Left renal cortex interstitium (tissue), 4 donors: ENCODE results near the gene MYO1C. TPM values are rescaled to one million over a fixed set of nuclear protein-coding genes. Genes with fewer than 3 reads are reported as not detected.
"Not testable (repeated sequence)": the region's sequence is repeated elsewhere in the genome, so short reads cannot be mapped to it uniquely, and the experiment has no call there.

Experiments
- DNase-seq, 4 donors: peaks; one replicate each; pipeline ENCODE4 v3.0.0-alpha.2; 2013; ENCODE audit warnings: low read depth in 4 of 4, low spot score in 2 of 4, missing footprints in 1 of 4
- polyA plus RNA-seq, 4 donors: library from polyadenylated mRNA; unstranded; fragments of 120-200 nt; gene quantifications; one replicate each; pipeline ENCODE4 v1.2.1, GENCODE V29; 2013; ENCODE audit not compliant: insufficient read length in 4 of 4

MYO1C gene
- polyA plus RNA-seq, 4 donors = 71.1 to 88.7 (median 78.6) TPM

DNA sequence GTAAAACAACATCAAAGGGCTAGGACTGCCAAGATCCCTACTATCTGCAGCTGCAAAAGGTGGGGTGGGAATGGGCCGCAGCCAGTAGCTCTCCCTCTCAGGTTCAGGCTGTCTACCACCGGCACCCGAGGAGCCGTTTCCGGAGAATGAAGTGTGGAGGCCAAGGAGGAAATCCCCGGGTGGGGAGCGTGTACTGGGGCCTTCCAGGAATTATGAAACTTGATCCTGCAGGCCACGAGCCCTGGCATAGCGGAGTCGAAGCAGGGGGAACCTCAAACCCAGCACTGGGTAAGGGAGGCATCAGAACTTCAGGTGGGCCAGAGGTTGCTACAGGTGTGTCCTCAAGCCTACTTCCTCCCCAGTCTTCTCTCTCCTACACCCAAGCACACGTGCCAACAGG, 18.8 kb upstream of the MYO1C start:
- DNase-seq = no peak

DNA sequence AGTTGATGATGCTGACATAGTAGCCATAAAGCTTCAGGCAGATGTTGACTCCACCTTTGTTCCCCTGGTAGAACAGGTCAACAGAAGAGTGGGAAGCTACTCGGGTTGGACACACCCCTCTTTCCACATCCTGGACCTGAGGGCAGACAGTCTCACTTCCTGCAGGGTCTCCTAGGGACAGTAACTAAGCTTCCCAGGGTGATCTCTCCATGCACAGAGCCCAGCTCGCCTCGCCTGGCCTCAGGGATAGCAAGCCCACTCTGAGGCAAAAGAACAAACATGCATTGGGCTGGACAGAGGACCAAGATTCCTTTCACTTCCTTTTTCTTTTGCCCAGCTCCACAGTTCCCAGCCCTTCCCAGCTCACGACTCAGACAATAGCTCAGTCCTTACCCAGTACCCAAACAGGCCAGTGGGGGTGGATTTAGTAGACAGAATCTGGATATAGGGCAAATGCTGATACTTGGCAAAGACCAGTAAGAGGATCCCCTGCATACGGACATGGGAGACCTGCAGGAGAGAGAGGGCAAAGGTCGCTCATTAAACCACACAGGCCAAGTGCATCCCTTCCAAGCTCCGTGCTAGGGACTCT, 16.9 kb upstream of the MYO1C start:
- no peak for DNase-seq

DNA sequence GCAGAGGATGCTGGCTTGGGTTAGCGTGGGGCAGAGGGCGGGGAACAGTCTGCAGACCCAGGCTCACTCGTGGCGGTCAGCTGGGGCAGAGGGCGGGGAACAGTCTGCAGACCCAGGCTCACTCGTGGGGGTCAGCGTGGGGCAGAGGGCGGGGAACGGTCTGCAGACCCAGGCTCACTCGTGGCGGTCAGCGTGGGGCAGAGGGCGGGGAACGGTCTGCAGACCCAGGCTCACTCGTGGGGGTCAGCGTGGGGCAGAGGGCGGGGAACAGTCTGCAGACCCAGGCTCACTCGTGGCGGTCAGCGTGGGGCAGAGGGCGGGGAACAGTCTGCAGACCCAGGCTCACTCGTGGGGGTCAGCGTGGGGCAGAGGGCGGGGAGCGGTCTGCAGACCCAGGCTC, 16.2 kb upstream of the MYO1C start:
- not testable (repeated sequence) for DNase-seq

DNA sequence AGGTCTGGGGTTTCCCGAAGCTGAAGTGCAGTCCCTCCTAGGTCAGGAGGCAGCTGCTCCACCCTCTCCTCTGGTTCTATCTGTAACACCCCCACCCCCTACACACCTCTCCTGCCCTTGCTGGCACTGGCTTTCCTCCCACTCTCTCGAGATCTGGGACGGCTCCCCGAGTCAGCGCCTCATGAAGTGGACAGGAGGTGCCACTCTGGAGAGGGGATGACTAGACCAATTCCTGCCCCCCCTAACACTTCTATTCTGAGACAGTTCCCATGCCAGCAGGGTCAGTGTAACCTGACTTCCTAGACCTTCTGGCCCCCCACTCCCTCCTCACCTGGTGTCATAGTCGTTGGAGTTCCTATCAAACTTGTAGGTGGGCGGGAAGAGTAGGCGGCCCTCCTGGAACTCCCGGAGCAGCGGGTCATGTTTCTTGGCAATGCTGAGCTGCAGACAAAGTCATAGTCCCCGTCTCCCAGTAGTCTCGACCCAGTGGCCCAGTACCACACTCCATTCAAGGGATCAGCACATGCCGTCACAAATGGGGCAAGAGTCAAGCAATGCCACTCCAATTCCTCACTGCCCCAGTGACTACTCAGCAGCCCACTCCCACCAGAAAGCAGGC, 14.3 kb upstream of the MYO1C start:
- no peak for DNase-seq

DNA sequence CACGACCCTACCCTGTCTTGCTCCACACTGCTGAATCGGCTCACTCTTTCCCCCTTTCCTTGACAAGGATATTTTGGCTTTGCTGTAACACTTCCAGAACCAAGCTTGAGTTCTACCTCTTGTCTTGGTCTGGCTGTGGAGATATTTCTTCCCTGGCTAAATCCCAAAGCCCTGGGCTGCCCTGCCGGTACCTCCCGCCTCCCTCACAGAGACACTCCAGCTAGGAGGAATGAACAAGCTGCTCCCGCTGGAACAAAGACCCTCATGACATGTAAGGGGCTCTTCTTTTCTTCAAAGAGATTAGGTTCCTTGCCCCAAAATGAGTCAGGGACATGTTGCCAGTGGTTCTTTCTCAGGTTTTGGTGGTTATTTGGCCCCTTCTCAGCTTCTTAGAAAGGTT, 13.1 kb upstream of the MYO1C start:
- no peak for DNase-seq

DNA sequence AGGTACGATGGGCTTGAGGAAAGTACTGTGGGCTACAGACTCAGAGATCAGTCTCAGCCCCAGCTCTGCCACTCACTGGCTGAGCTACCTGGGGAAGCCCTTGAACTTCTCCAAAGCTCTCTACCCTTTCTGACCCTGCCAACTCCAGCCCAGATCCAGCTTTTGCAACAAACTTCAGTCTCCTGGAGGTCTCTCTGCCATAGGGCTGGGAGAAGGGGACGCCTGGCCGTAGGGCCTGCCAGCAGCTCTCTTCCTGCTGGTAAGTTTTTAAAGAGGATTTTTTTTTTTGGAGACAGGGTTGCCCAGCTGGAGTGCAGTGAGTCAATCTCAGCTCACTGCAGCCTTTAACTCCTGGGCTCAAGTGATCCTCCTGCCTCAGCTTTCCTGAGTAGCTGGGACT, 12.4 kb upstream of the MYO1C start:
- DNase-seq = no peak

DNA sequence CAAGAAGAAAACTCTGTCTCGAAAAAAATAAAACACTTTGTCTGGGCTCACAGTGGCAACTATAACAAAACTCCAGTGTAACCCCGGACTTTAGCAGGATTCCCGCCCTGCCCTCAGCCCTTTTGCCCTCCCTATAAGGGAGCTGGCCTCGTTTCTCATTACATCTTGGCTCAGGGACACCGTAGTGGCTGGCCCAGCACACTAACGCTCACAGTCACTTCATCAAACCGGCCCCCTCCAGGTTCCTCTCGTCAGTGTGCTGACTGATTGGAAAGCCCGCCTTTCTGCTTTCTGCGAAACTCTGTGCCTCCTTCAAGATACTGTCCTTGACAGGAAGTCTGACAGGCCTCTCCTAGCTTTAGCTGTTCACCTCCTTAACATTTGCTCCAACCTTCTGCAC, 11.2 kb upstream of the MYO1C start:
- DNase-seq = no peak

DNA sequence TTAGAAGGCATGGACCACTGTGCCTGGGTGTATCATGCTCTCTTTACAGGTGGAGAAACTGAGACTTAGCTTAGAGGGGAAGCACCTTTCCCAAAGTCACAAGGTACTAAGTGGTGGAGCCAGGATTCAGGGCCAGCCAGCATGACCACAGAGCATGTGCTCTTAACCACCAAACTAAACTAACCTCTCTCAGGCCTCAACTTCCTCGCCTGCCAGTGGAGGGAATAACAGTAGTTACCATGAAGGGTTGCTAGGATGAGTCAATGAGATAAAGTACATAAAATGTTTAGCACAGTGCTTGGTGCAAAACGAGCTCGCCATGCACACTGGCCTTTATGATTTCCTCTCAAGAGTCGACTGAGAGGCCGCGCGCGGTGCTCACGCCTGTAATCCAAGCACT, 6.4 kb upstream of the MYO1C start:
- no peak for DNase-seq

DNA sequence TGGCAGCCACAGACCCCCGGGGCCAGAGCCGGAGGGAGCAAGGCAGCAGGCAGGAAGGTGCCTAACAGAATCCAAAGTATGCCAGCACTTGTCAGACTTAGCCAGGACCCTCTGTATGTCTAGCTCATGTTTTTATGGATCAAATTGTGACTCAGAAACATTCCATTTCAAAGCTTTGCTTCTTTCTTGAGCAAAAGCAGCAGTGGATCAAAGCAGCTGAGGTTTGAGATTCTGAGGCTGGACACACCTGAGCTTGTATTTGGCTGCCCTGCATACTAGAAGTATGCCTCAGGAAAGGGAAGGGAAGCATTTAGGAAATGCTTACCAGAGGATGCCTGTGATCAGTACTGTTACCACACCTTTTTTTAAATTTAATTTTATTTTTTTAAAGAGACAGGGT, 5.7 kb upstream of the MYO1C start:
- no peak for DNase-seq

DNA sequence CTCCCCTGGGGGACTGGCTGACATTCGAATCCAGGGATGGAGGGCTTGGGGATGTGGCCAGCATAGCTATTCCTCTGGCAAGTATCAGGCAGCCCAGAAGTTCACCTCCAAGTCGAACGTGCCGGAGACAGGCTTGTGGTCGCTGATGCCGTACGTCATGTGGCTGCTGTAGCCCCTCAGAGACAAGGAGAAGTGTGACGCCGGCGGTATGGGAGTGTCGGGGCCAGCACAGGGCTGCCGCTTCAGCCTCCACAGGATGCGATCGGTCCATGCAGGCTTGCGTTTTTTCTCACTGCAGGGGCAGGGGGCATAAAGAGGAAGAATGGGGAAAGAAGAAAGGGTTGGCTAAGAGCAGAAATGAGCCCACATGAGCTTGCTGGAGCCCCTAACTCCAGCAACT, 5.3 kb upstream of the MYO1C start:
- no peak for DNase-seq

DNA sequence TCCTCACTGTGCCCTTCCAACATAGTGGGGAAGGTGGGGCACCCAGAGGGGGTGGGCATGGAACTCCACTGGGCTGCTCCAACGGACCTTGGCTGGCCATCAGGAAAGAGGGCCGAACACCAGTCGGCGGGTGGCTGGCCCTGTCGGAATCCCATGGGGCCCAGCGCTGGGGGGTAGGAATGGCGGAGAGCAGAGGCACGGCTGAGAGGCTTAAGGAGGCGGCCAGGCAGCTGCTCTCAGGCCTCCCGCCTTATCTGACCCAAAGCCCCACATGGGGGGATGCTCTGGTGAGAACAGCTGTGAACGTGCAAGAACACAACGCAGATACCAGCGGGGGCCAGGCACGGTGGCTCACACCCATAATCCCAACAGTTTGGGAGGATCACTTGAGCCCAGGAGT, 4.4 kb upstream of the MYO1C start:
- DNase-seq = no peak

DNA sequence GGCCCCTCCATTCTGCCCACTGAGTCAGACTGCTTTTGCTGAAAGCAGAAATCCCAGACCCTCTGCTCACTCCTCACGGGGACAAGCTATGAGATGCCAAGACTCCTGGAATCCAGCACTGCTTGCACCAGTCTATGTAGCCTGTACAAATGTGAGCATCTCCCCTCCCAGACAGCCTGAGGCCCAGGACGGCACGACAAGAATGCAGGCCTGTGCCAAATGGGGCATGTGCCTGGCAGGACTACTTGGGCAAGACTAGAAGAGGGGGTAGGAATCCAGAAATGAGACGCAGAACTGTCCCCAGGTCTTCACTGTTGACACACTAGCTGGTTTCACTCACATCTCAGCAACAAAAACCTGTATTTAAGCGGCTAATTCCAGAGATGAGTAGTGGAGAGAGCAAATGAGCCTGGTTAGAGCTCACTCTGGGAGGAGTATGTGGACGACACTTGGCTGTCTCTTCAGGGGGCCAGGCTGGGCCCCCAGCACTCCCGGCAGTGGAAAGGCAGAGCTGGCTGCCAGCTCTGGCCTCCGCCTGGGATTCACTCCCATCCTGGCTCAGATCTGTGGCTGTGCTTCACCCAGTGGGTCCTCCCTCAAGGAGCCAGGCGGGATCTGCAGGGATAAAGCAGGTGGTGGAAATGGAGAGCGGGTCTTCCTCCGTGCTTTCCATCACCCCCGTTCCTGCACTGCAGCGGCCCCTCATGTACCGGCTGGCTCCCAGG, 2.9 kb upstream of the MYO1C start:
- no peak for DNase-seq

DNA sequence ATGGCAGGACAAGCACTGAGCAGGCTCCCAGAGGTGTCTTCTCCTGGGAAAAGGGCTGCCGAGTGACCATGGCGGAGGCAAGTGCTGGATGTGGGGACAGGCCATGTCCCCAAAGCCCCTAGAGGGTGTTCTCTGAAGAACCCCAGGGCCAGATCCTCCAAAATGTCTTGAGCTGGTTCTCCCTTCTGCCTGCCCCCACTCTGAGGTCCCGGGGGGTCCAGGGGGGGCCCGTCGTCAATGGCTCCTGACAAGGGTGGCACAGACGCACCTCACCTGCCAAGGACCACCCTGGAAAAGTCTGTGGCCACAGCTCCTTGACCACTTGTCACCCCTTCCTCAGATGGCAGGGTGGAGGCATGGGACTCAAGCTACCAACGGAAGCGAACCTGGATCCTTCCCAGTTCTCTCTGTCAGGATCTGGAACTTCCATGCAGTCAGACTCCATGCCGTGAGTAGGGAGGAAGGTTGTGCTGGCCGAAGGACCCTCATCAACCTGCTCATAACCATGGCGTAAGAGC, 2.3 kb upstream of the MYO1C start:
- no peak for DNase-seq

DNA sequence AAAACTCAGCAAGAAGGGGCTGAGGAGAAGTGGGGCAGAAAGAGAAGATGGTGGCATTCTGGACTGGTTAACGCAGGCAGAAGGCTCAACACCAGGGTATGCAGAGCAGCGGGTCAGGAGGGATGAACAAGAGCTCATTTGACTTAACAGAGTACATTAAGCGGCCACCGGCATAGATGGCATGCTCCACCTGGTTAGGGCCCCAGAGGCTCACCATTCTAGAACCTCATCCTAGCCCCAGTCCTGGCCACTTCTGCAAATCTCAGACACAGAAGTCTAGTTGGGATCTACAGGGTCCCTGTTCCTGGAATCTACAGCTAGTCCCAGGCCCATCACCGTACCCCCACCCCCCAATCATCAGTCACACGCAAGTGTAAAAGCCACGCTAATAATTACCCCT, 1.7 kb upstream of the MYO1C start:
- DNase-seq = no peak

DNA sequence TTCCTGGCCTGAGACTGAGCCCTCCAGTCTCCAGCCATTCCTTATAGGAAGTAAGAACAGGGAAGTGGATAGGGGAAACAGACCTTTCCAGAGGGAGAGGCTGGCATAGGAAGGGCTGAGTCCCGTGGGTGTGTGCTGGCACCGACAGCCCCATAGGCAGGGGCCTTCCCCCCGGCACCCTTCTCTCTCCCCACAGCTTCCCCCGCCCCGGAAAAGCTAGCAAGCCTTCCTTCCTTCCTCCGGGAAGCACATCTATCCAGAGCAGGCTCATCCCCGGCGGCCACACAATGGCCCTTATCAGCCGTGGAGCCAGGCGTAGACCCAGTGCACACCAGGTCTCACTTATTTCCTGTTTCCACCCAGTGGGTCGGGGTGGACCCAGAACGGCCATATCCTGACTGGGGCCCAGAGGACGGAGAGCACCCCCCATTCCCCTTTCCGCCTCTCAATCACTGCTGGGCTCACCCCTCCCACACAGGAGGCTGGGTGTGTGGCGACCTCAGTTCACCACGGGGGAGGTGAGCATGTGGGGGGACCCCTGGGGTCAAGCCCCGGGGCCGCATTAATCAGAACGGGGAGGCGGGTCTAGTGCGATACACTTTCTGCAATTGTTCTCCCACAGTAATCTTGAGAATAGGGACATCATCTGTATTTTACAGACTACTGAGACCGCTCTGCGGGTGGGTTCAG, 950 bp upstream of the MYO1C start:
- no peak for DNase-seq

DNA sequence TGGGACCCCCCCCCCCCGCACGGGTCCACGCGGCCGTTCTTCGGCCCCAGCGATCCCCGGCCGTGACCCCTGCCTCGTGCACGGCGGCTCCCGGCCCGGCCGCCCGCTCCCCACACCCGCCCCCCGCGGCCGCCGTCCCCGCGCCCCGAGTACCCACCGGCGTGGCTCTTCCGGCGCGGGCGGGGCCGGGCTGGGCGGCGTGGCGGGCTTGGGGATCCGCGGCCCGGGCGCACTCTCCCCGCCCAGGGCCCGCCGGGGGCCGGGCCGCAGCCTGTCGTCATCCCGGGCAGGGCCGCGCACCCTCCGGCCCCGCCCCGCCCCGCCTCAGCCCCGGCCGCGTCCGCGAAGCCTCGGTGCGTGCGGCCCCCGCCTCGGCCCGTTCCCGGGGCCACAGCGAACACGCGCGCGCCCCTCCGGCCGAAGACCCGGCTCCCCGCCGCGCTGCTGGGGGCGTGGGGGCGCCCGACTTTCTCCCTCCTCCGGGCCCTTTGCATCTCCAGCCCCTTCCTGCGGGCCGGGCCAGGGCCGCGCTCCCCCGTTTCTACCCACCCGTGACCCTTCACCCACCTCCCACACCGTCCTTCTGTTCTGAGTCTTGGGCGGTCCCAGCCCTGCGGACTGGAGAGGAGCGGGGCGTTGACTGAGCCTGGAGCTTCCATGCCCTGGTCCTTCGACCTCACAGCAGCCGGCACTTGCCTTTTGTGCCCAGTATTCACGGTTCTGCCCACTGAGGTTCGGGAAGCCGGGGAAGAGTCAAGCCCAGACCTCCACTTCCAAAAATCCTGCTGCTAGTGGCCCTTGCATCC, 840 bp downstream of the MYO1C start:
- no peak for DNase-seq

DNA sequence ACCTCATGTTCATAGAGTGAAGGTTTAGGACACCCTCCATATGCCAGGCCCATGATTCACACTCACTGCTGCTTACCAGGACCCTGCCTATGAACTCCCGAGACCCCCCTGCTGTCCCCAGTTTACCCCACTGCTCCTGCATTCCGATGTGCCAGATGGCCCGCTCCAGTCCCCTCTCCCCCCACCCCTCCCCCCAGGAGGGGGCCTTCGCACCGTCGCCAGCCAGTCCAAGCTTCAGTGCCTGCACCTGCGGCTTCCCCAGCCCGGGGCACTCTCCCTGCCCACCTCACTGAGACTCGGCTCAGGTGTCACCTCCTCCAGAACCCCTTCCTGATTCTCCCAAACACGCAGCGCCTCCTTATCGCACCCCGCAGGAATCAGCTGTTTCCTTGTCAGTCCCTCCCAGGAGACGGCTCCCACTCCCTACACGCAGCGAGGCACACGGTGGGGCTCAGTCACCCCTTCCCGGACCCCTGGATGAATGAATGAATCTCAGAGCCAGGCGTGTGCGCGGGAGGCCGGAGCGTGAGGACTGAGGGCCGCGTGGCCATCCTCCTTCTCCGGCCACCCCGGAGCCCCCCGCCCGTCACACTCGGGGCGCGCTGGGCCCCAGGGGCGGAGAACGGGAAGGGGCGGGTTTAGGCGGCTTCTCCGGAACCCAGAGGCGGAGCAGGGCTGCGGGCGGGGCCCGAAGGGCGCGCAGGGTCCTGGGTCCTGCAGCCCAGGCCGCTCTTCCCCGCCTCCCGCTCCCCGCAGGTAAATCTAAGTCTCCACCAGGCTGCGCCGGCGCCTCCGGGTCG, 1.6 kb downstream of the MYO1C start:
- DNase-seq = no peak

DNA sequence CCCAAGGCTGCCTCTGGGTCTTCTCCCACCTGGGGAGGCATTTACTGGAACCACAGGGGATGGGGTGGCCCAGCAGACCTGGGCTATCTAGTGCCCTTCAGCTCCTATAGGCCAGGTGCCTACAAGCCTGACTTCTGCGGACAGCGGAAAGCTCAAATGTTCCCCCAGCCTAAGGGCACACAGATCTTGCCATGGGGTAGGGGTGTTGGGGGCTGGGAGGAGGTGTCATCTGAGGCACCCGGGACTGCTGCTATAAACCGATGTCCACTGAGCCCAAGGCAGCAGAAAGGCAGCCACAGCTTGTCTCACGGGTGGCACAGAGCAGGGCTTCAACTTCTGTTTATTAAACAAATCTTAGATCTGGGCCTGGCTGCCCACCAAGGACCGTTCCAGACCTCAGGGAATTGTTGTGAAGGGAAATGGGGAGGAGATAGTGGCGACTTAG, 3.6 kb downstream of the MYO1C start:
- DNase-seq = no peak

DNA sequence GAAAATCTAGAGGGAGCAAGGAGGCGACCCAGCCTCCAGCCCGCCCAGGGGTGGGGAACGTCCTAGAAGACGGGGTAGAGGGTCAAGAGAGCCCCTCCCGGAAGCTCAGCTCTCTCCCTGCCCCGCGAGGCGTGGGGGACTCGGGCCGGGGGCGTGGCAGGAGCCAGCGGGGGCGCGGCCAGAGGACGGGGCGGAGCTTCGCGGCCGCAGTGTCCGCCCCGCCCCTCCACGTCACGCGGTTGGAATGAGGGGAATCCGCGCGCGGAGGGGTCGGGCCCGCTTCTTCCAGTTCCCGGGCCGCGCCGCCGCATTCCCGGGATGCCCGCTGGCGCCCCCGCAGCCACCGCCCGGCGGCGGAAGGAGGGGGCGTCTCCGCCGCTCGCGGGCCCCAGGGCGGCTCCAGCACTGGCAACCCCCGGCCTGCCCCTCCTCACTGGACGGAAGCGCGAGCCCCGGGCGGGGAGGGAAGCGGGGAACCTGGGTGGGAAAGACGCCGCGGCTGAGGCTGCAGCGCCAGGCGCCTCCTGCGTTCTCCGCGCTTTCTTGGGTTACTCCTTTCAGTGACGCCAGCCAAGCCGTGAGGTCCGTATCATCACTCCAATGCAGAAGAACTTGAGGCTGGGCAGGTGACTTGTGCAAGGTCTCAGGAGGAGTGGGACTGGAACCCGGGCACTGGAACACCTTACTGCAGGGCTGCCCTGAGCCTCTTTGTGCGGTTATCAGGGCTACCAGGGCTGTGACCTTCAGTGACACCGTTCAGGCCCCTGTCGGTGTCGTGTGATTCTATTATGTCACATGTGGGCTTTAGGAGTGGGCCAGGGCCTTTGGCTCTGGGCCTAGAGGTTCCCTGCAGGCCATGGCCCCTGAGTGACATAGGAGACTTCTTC, 4.3 kb downstream of the MYO1C start:
- no peak for DNase-seq
